CD4-positive, alpha-beta T cell (primary cell): ENCODE results near the gene SNX1. TPM values are rescaled to one million over a fixed set of nuclear protein-coding genes. Genes with fewer than 3 reads are reported as not detected.

ENCODE experiments used
- ATAC-seq: fragments of 200-7000 bp; cut with Tn5 transposase; one replicate; pipeline ENCODE4 v1.10.0; 2022; ENCODE audit warnings: mild to moderate bottlenecking; ENCODE audit not compliant: poor library complexity
- CTCF ChIA-PET: fragments of 350-600 bp; sonication (Branson Sonifier 250); formaldehyde crosslinking; loops from one replicate; lab custom pipeline; 2021; ENCODE audit warnings: antibody characterized with exemption, inconsistent platforms; lab: Charles Lee
- POLR2A ChIA-PET: fragments of 350-600 bp; sonication (Branson Sonifier 250); formaldehyde crosslinking; loops from one replicate; lab custom pipeline; 2021; ENCODE audit warnings: antibody characterized with exemption, inconsistent platforms; lab: Charles Lee
- DNase-seq, 14 experiments: peaks; one replicate each; pipeline ENCODE4 v3.0.0-alpha.2; 2013 to 2020; ENCODE audit warnings: mixed read lengths in 2 of 14
- H3K27ac ChIP-seq, 2 donors: one replicate each; pipeline versions ENCODE4 v1.5.1 to v1.7.0; 2013; ENCODE audit warnings: low read length in 2 of 2, low read depth in 1 of 2, mild to moderate bottlenecking in 1 of 2
- H3K27me3 ChIP-seq, 2 experiments: 1 replicate in 1 of 2; 2 replicates in 1 of 2; pipeline versions ENCODE4 v1.6.1 to v1.7.0; 2013; ENCODE audit warnings: low read length in 2 of 2, control low read depth in 1 of 2, mild to moderate bottlenecking in 1 of 2, moderate library complexity in 1 of 2; ENCODE audit not compliant: insufficient read depth in 2 of 2, control insufficient read depth in 1 of 2
- H3K36me3 ChIP-seq: one replicate; pipeline ENCODE4 v1.6.1; 2013; ENCODE audit warnings: low read length, control low read depth; ENCODE audit not compliant: insufficient read depth
- H3K4me1 ChIP-seq: one replicate; pipeline ENCODE4 v1.6.1; 2013; ENCODE audit warnings: low read length, control low read depth; ENCODE audit not compliant: insufficient read depth
- H3K4me3 ChIP-seq: one replicate; pipeline ENCODE4 v1.5.1; 2013; ENCODE audit warnings: mild to moderate bottlenecking, low read length, moderate library complexity
- H3K9me3 ChIP-seq, 2 experiments: 1 replicate in 1 of 2; 2 replicates in 1 of 2; pipeline versions ENCODE4 v1.6.1 to v1.7.0; 2013; ENCODE audit warnings: low read length in 2 of 2, mild to moderate bottlenecking in 2 of 2, control low read depth in 1 of 2, moderate library complexity in 1 of 2; ENCODE audit not compliant: control insufficient read depth in 1 of 2, insufficient read depth in 1 of 2
- H3K27ac Mint-ChIP-seq: one replicate; pipeline ENCODE4 v1.8.0; 2020; ENCODE audit warnings: mixed read lengths
- H3K27me3 Mint-ChIP-seq: one replicate; pipeline ENCODE4 v1.8.0; 2021; ENCODE audit warnings: mixed read lengths
- H3K36me3 Mint-ChIP-seq: one replicate; pipeline ENCODE4 v1.8.0; 2021; ENCODE audit warnings: low read depth, mixed read lengths
- H3K4me1 Mint-ChIP-seq: one replicate; pipeline ENCODE4 v1.8.0; 2021; ENCODE audit warnings: low read depth, mixed read lengths
- H3K4me3 Mint-ChIP-seq: one replicate; pipeline ENCODE4 v1.8.0; 2020; ENCODE audit warnings: mild to moderate bottlenecking, mixed read lengths
- H3K9me3 Mint-ChIP-seq: one replicate; pipeline ENCODE4 v1.8.0; 2020; ENCODE audit warnings: mixed read lengths
- CTCF ChIP-seq: fragments of 200-600 bp; IDR thresholded peaks from one replicate; pipeline ENCODE4 v1.8.0; 2022; ENCODE audit warnings: antibody characterized with exemption, mild to moderate bottlenecking
- intact Hi-C, 2 experiments: fragments of 100-400 bp; cut with DNase I in 1 of 2; cut with micrococcal nuclease in 1 of 2; formaldehyde crosslinking; loops; one replicate each; pipeline versions ENCODE4 v1.15.1 to v1.9.0; 2023 to 2025; cut with DNase I, micrococcal nuclease
- total RNA-seq, 174 experiments: library from RNA in 2 of 174; stranded (reverse) in 2 of 174; gene quantifications; one replicate each; pipeline ENCODE4 v1.2.3 and lab custom pipeline; 2021 to 2026

Gene SNX1
- total RNA-seq, 2 experiments from 2014 or later, result 57.0 to 61.1 TPM

DNA sequence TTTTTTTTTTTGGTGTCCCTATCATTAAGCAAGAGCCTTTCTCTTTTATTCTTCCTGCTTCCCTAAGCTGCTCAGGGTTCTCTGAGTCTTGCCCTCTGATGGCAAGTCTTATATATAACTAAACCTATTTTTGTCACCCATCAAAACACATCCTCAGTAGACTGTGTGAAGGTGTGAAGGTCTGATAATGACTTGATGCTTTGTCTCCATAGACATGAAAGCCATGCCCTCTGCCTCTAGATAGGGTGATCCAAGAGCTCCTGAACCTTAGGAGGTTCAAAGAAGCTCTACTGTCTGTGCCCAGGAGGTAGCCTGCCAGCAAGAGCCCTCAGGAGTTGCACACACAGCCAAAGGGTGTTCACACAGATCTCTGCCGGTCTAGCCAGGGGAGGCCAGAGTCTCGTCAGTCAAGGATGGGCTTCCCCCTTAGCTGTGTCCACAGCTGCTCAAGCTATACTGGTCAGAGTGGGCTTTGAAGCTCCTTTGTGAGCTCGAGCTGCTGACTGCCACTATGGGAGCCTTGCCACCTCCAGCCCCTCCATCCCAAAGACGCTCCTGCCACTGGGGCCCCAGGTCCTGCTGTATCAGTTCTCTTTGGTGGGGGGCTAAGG, 42.7 kb downstream of the SNX1 start:
- Mint-ChIP-seq H3K27ac (no peak overlapping the region), H3K27me3 (no peaks in the 10 kb centered on the region), H3K4me1 (no peaks in the 10 kb centered on the region), H3K4me3 (no peak overlapping the region), H3K36me3 (peaks cover 84% of the 10 kb centered on the region), H3K9me3 (no peaks in the 10 kb centered on the region)
- no peak for ATAC-seq
- CTCF ChIA-PET, result interaction anchor here (2.1 kb wide), 1 partner anchor 15 kb away, joined by 7 read pairs; no protein-coding TSS in a partner anchor
- H3K9me3 ChIP-seq, result no peaks in the 10 kb centered on the region
- no peaks in the 10 kb centered on the region for H3K4me1 ChIP-seq
- TF ChIP-seq CTCF, result no peak
- peaks cover 74% of the 10 kb centered on the region for H3K36me3 ChIP-seq
- no peak overlapping the region for H3K4me3 ChIP-seq
- no peak for DNase-seq
- intact Hi-C loops, result no loop called here
- no peak overlapping the region for H3K27ac ChIP-seq
- H3K27me3 ChIP-seq, result no peaks in the 10 kb centered on the region
- POLR2A ChIA-PET, result interaction anchor here (2.0 kb wide), 1 partner anchor 11 kb away, joined by 7 read pairs; no protein-coding TSS in a partner anchor

DNA sequence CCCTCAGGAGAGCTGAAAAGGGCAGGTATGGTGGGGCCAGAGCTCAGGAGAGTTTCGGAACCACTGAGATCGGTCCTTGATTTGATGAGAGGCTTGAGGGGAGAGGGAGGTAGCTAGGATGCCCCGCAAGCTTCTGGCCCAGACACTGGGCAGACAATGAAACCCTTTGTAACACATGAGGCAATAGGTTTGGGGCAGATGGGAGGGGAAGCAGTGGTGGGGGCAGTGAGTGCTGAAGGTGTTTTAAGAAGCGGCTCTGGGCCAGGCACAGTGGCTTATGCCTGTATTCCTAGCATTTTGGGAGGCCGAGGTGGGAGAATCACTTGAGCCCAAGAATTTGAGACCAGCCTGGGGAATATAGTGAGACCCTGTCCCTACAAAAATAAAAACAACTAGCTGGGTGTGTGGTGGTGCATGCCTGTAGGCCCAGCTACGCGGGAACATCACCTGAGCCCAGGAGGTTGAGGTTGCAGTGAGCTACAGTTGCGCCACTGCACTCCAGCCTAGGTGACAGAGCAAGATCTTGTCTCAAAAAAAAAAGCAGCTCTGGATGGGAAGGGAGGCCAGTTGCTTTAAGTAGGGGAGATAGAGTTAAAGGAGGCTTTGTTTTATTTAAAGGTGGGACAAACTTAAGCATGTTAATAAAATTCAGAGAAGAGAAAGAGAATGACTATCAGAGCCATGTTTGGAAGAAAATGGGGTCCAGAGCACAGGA, 46.2 kb downstream of the SNX1 start:
- no peak for TF ChIP-seq CTCF
- peaks cover 54% of the 10 kb centered on the region for H3K36me3 ChIP-seq

GRCh38 chr15:64143276-64143675, 47.5 kb downstream of the SNX1 start:
- H3K27me3 Mint-ChIP-seq, result no peaks in the 10 kb centered on the region
- ATAC-seq, result no peak
- no peak for DNase-seq
- CTCF ChIA-PET, result no interaction called here
- H3K27ac Mint-ChIP-seq, result no peak overlapping the region
- Histone ChIP-seq H3K4me1 (no peaks in the 10 kb centered on the region), H3K27ac (no peak overlapping the region), H3K9me3 (no peaks in the 10 kb centered on the region), H3K36me3 (peaks cover 41% of the 10 kb centered on the region), H3K27me3 (no peaks in the 10 kb centered on the region), H3K4me3 (no peak overlapping the region)
- H3K4me3 Mint-ChIP-seq, result no peak overlapping the region
- H3K9me3 Mint-ChIP-seq, result no peaks in the 10 kb centered on the region
- H3K36me3 Mint-ChIP-seq, result peaks cover 61% of the 10 kb centered on the region
- no peaks in the 10 kb centered on the region for H3K4me1 Mint-ChIP-seq
- TF ChIP-seq CTCF, result no peak
- intact Hi-C loops, result no loop called here
- POLR2A ChIA-PET, result no interaction called here

More for the DNA sequence above, 46.2 kb downstream of the SNX1 start:
- Histone ChIP-seq H3K4me1 (no peaks in the 10 kb centered on the region), H3K27ac (no peak overlapping the region), H3K9me3 (no peaks in the 10 kb centered on the region), H3K4me3 (no peak overlapping the region), H3K27me3 (no peaks in the 10 kb centered on the region)
- ATAC-seq, result no peak
- ChIA-PET POLR2A (interaction anchor here (1.3 kb wide), 1 partner anchor 21 kb away, joined by 3 read pairs; the partner anchor contains the start of gene PPIB), CTCF (interaction anchor here (2.3 kb wide), 1 partner anchor 11 kb away, joined by 8 read pairs; no protein-coding TSS in a partner anchor)
- intact Hi-C loops, result no loop called here
- H3K4me3 Mint-ChIP-seq, result no peak overlapping the region
- no peaks in the 10 kb centered on the region for H3K4me1 Mint-ChIP-seq
- H3K27me3 Mint-ChIP-seq, result no peaks in the 10 kb centered on the region
- H3K27ac Mint-ChIP-seq, result no peak overlapping the region
- no peak for DNase-seq
- peaks cover 74% of the 10 kb centered on the region for H3K36me3 Mint-ChIP-seq
- no peaks in the 10 kb centered on the region for H3K9me3 Mint-ChIP-seq
